Activated CD4-positive, alpha-beta T cell treated with anti-CD3 and anti-CD28 coated beads, Interleukin-2, amount 10 ng/mL, durations not matched to agents 7 days and 5 days (primary cell): ENCODE measurements around the gene POT1. TPM values are rescaled to one million over a fixed set of nuclear protein-coding genes. Genes with fewer than 3 reads are reported as not detected.

Experiments used
- CTCF ChIA-PET: fragments of 350-600 bp; sonication (Branson Sonifier 250); formaldehyde crosslinking; loops from one replicate; lab custom pipeline; 2021; ENCODE audit warnings: antibody characterized with exemption; lab: Charles Lee
- POLR2A ChIA-PET: fragments of 350-600 bp; sonication (Branson Sonifier 250); formaldehyde crosslinking; loops from one replicate; lab custom pipeline; 2021; ENCODE audit warnings: antibody characterized with exemption; lab: Charles Lee
- DNase-seq: peaks from one replicate; pipeline ENCODE4 v3.0.0-alpha.2; 2020
- H3K27ac Mint-ChIP-seq: one replicate; pipeline ENCODE4 v1.8.0; 2021; ENCODE audit warnings: mild to moderate bottlenecking, moderate library complexity, mixed read lengths
- H3K27me3 Mint-ChIP-seq: one replicate; pipeline ENCODE4 v1.8.0; 2021; ENCODE audit warnings: mixed read lengths
- H3K36me3 Mint-ChIP-seq: one replicate; pipeline ENCODE4 v1.8.0; 2021; ENCODE audit warnings: low read depth, mixed read lengths
- H3K4me1 Mint-ChIP-seq: one replicate; pipeline ENCODE4 v1.8.0; 2021; ENCODE audit warnings: mixed read lengths
- H3K4me3 Mint-ChIP-seq: one replicate; pipeline ENCODE4 v1.8.0; 2021; ENCODE audit warnings: mild to moderate bottlenecking, moderate library complexity, mixed read lengths
- H3K9me3 Mint-ChIP-seq: one replicate; pipeline ENCODE4 v1.8.0; 2021; ENCODE audit warnings: mixed read lengths
- total RNA-seq, 2 experiments: library from RNA; stranded (reverse); gene quantifications; one replicate each; pipeline ENCODE4 v1.2.3, GENCODE V29; 2021

The POT1 gene
- total RNA-seq, 2 experiments from 2014 or later = 27.8 to 36.2 TPM

DNA sequence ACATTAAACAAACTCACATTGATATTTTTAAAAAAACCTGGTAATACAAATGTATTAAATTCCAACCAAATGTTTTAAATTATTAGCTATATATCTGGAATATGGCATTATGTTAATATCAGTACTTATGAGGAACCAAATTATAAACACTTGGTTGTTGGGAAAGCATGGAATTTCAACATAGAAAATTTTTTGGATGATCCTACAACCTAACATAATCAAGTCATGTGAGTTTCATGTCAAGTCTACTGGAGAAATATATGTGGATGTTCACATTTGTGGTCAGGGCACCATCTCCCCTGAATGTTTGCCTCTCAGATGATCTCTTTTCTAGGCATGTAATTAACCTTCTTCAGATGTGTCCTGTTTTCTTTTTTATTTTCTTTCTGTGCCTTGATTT lies 5.2 kb upstream of the POT1 start:
- no peaks in the 10 kb centered on the region for H3K36me3 Mint-ChIP-seq
- ChIA-PET POLR2A (no interaction called here), CTCF (interaction anchor here (1.1 kb wide), 1 partner anchor 16 kb away, joined by 3 read pairs; no protein-coding TSS in a partner anchor)
- no peaks in the 10 kb centered on the region for H3K9me3 Mint-ChIP-seq
- peaks cover 8% of the 10 kb centered on the region for H3K27me3 Mint-ChIP-seq
- H3K27ac Mint-ChIP-seq = no peak overlapping the region
- no peak for DNase-seq
- H3K4me3 Mint-ChIP-seq = no peak overlapping the region
- peaks cover 3% of the 10 kb centered on the region for H3K4me1 Mint-ChIP-seq

DNA sequence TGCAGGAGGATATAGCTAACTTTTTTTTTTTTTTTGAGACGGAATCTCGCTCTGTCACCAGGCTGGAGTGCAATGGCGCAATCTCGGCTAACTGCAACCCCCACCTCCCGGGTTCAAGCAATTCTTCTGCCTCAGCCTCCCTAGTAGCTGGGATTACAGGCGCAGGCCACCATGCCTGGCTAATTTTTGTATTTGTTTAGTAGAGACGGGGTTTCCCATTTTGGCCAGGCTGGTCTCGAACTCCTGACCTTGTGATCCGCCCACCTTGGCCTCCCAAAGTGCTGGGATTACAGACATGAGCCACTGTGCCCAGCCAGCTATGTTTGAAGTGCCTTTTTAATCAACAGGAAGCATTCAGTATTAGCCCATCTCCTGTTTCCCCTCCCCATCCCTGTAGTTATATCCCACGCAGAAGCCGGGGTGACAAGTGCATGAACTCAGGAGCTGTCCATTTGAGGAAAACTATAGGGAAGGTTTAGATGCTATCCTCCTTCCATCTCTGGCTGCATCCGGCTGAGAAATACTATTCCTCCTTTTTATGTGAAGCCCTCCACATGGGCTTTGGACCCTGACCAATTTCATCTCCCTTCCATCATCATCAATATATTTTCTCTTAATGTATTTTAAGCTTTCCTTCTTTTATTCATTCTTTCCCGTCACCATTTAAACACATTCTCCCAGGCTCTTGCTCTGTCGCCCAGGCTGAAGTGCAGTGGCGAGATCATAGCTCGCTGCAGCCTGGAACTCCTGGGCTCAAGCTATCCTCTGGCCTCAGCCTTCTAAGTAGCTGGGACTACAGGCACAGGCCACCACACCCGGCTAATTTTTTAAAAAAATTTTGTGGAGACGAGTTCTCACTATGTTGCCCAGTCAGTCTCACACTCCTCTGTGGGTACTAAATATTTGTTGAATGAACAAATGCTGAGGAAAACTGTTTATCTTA lies 1.3 kb upstream of the POT1 start:
- POLR2A ChIA-PET = no interaction called here
- Mint-ChIP-seq H3K4me1 (peaks cover 33% of the 10 kb centered on the region), H3K27me3 (peaks cover 6% of the 10 kb centered on the region), H3K4me3 (peak overlapping the region; percentile 25), H3K27ac (no peak overlapping the region), H3K36me3 (peaks cover 22% of the 10 kb centered on the region), H3K9me3 (no peaks in the 10 kb centered on the region)
- no peak for DNase-seq
- CTCF ChIA-PET = no interaction called here

DNA sequence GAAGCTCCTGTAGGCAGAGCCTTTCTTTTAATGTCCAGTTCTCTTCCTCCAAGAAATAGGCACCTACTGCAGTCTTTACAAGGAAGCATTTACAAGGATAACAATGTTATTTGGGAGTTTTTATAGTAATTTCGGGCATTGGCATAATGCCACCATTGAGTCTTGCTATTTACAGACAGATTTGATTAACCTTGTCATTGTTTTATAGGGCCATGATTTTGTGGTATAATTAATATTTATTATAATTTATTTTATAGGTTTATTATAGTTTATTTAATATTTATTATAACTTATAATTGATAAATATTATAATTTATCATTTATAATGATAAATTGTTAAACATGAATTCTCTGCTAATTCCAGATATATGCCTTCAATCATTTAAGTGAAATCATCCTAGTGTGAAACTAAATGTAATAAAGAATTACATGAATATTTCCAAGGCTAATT lies 573 bp upstream of the POT1 start:
- peak overlapping the region; percentile 96 for H3K27ac Mint-ChIP-seq

DNA sequence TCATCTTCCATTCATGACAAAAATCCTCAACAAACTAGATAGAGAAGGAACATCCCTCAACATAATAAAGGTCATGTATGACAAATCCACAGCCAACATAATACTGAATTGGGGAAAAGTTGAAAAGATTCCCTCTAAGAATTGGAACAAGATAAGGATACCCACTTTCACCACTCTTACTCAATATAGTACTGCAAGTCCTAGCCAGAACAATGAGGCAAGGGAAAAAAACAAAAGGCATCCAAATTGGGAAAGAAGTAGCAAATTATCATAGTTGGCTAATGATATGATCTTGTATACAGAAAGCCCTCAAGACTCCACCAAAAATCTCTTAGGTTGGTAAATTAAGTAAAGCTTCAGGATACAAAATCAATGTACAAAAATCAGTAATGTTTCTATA lies 4.7 kb downstream of the POT1 start:
- no peak for DNase-seq
- Mint-ChIP-seq H3K4me3 (no peak overlapping the region), H3K27me3 (no peaks in the 10 kb centered on the region), H3K4me1 (peaks cover 52% of the 10 kb centered on the region), H3K27ac (no peak overlapping the region), H3K9me3 (no peaks in the 10 kb centered on the region), H3K36me3 (peaks cover 45% of the 10 kb centered on the region)
- ChIA-PET CTCF (no interaction called here), POLR2A (no interaction called here)

More for the DNA sequence above, 573 bp upstream of the POT1 start:
- Mint-ChIP-seq H3K4me3 (peak overlapping the region; percentile 99), H3K27me3 (peaks cover 6% of the 10 kb centered on the region), H3K36me3 (peaks cover 28% of the 10 kb centered on the region), H3K9me3 (no peaks in the 10 kb centered on the region), H3K4me1 (peaks cover 38% of the 10 kb centered on the region)
- ChIA-PET CTCF (no interaction called here), POLR2A (interaction anchor here (0.5 kb wide), 1 partner anchor 494 kb away, joined by 3 read pairs; no protein-coding TSS in a partner anchor)
- no peak for DNase-seq

DNA sequence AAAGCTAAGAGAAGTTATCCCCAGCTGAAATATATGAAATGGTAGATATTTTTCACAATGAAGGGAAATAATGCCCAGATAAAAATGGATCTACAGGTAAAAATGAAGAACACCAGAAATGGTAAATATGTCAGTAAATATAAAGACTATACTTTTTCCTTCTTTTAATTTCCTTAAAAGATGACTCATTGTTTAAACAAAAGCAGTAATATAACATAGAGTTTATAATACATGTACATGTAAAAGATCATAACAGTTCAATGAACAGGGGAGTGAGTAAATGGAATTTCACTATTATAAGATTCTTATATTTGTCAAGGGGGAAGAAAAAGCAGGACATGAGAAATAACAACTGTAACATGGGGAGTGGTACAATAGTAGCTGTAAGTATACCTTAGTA lies 7.4 kb downstream of the POT1 start:
- no peak for DNase-seq
- H3K4me1 Mint-ChIP-seq = peaks cover 33% of the 10 kb centered on the region
- ChIA-PET CTCF (no interaction called here), POLR2A (no interaction called here)
- no peaks in the 10 kb centered on the region for H3K9me3 Mint-ChIP-seq
- no peak overlapping the region for H3K4me3 Mint-ChIP-seq
- no peak overlapping the region for H3K27ac Mint-ChIP-seq
- H3K27me3 Mint-ChIP-seq = no peaks in the 10 kb centered on the region
- H3K36me3 Mint-ChIP-seq = peaks cover 31% of the 10 kb centered on the region

DNA sequence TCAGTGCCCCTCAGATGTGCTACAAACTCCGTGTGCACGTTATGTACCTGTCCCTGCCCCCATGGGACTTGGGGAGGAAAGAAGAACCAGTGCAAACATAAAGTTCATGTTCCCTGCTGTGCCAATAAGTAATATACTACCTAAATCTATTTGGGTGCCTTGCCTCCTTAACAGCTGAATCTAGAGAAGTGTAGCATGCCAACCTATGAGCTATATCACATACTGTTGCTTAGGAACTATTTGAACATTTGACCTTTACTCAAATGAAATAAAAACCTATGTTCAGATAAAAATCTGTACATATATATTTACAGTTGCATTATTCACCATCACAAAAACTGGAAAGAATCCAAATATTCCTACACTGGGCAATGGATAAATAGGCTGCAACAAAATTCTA lies 9.8 kb downstream of the POT1 start:
- Mint-ChIP-seq H3K36me3 (peaks cover 18% of the 10 kb centered on the region), H3K27ac (no peak overlapping the region), H3K4me3 (no peak overlapping the region), H3K27me3 (no peaks in the 10 kb centered on the region), H3K4me1 (peaks cover 16% of the 10 kb centered on the region), H3K9me3 (no peaks in the 10 kb centered on the region)
- CTCF ChIA-PET = interaction anchor here (0.6 to 1.9 kb wide), 2 partner anchors 8 to 38 kb away, joined by 3 to 4 read pairs; no protein-coding TSS in a partner anchor
- POLR2A ChIA-PET = no interaction called here
- no peak for DNase-seq

DNA sequence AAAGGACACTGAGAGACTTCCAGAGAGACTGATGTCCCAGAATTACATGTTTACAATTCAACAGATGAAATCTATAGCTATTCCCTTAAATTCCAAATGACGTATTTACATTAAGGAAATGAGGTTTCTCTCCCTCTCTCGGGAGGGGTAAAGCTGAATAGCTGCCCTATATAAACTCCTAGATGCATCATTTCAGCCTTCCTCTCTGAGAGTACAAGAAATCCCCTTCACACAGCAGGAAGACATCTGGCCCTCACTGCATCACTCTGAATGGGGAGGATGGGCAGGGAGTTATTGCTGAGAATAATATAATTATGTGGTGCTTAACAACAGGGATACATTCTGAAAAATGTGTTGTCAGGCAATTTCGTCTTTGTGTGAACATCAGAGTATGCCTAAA lies 11.0 kb downstream of the POT1 start:
- H3K36me3 Mint-ChIP-seq = peaks cover 10% of the 10 kb centered on the region
- H3K9me3 Mint-ChIP-seq = no peaks in the 10 kb centered on the region
- H3K27ac Mint-ChIP-seq = no peak overlapping the region
- ChIA-PET CTCF (interaction anchor here (1.2 kb wide), 1 partner anchor 16 kb away, joined by 3 read pairs; no protein-coding TSS in a partner anchor), POLR2A (no interaction called here)
- no peak overlapping the region for H3K4me3 Mint-ChIP-seq
- no peaks in the 10 kb centered on the region for H3K27me3 Mint-ChIP-seq
- DNase-seq = no peak
- H3K4me1 Mint-ChIP-seq = peaks cover 6% of the 10 kb centered on the region

DNA sequence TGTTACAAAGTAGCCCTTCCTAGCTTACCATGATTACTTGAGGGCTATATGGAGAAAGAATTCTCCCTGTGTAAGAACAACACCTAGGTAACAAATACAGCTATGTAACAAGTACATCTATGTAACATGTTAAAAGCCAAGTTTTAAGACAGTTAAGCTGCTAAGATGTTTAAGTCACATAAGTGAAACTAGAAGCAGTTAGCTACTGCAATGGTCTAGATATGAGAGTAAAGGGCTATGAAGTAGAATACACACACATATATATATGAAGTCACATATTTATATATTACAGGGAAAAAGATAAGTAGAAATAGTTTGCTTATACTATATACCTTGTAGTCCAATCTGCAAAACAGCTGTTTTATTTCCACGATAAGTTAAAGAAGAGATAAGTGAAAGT lies 14.4 kb downstream of the POT1 start:
- Mint-ChIP-seq H3K27ac (no peak overlapping the region), H3K4me1 (peaks cover 3% of the 10 kb centered on the region), H3K9me3 (no peaks in the 10 kb centered on the region), H3K4me3 (no peak overlapping the region), H3K27me3 (no peaks in the 10 kb centered on the region), H3K36me3 (peaks cover 15% of the 10 kb centered on the region)
- ChIA-PET POLR2A (no interaction called here), CTCF (interaction anchor here (1.1 kb wide), 1 partner anchor 21 kb away, joined by 3 read pairs; no protein-coding TSS in a partner anchor)
- no peak for DNase-seq

DNA sequence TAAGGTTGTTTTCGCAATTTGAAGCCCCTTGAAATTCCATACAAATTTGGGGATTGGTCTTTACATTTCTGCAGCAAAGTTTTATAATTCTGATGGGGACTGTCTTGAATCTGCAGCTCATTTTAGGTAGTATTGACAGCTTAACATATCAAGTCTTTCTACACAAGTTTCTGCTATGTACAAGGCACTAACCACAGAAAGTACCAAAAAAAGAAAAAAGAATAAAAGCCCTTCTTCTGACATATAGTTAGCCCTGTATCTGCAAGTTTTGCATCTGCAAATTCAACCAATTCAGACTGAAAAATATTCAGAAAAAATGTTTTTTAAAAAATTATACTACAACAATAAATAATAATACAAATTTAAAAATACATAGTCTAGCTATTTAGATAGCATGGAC lies 15.3 kb downstream of the POT1 start:
- Mint-ChIP-seq H3K4me1 (peaks cover 3% of the 10 kb centered on the region), H3K4me3 (no peak overlapping the region), H3K9me3 (no peaks in the 10 kb centered on the region), H3K27me3 (no peaks in the 10 kb centered on the region), H3K27ac (no peak overlapping the region), H3K36me3 (peaks cover 15% of the 10 kb centered on the region)
- DNase-seq = no peak
- POLR2A ChIA-PET = no interaction called here
- CTCF ChIA-PET = no interaction called here

DNA sequence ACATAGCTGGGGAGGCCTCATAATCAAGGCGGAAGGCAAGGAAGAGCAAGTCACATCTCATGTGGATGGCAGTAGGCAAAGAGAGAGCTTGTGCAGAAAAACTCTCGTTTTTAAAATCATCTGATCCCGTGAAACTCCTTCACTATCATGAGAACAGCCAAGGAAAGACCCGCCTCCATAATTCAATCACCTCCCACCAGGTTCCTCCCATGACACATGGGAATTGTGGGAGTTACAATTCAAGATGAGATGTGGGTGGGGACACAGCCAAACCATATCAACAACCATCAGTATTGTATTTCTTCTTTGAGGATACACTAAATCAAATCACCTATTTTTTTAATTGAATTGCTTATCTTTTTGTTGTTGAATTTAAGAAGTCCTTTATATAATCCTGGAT lies 16.7 kb downstream of the POT1 start:
- peaks cover 3% of the 10 kb centered on the region for H3K4me1 Mint-ChIP-seq
- H3K27ac Mint-ChIP-seq = no peak overlapping the region

DNA sequence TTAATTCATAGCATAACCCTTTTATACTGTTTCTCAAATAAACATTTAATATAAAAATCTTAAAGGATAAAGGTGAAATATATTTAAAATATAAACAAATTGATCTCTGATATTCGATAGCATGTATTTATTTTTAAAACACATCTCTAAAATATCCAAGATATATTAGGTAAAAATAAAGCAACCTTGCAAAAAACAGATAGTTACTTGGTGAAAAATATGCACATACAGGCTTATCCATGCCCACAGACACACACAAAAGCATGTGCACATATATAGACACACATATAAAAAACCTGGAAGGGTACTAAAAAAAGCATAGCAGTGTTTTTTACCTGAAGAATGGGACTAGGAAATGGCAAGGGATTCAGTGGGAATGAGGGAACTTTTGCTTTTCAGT lies 19.8 kb downstream of the POT1 start:
- no peak overlapping the region for H3K27ac Mint-ChIP-seq
- POLR2A ChIA-PET = no interaction called here
- H3K4me1 Mint-ChIP-seq = no peaks in the 10 kb centered on the region
- CTCF ChIA-PET = no interaction called here
- DNase-seq = no peak
- H3K36me3 Mint-ChIP-seq = peaks cover 18% of the 10 kb centered on the region
- peaks cover 7% of the 10 kb centered on the region for H3K9me3 Mint-ChIP-seq
- H3K4me3 Mint-ChIP-seq = no peak overlapping the region
- no peaks in the 10 kb centered on the region for H3K27me3 Mint-ChIP-seq

More for the DNA sequence above, 16.7 kb downstream of the POT1 start:
- ChIA-PET CTCF (no interaction called here), POLR2A (no interaction called here)
- H3K9me3 Mint-ChIP-seq = no peaks in the 10 kb centered on the region
- no peak for DNase-seq
- peaks cover 15% of the 10 kb centered on the region for H3K36me3 Mint-ChIP-seq
- H3K4me3 Mint-ChIP-seq = no peak overlapping the region
- H3K27me3 Mint-ChIP-seq = no peaks in the 10 kb centered on the region

DNA sequence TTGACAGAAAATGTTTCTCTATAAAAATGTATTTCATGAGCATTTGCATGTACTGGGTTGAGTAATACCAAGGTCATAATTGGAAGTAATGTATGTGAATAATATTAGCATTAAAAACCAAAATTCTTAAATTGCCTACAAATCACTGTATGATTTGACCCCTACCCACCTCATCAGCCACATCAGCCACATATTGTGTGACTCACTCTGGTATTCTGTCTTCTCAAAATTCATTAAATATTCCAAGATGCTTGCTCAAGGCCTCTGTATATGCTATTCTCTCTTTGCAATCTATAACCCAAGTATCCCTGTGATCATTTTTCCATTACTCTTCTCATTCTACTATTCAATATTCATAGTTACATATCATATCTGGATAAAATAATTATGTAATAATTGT lies 21.4 kb downstream of the POT1 start:
- H3K4me1 Mint-ChIP-seq = no peaks in the 10 kb centered on the region
- CTCF ChIA-PET = no interaction called here
- no peak overlapping the region for H3K27ac Mint-ChIP-seq
- DNase-seq = no peak
- peaks cover 16% of the 10 kb centered on the region for H3K36me3 Mint-ChIP-seq
- no peak overlapping the region for H3K4me3 Mint-ChIP-seq
- peaks cover 9% of the 10 kb centered on the region for H3K9me3 Mint-ChIP-seq
- H3K27me3 Mint-ChIP-seq = no peaks in the 10 kb centered on the region
- POLR2A ChIA-PET = no interaction called here

DNA sequence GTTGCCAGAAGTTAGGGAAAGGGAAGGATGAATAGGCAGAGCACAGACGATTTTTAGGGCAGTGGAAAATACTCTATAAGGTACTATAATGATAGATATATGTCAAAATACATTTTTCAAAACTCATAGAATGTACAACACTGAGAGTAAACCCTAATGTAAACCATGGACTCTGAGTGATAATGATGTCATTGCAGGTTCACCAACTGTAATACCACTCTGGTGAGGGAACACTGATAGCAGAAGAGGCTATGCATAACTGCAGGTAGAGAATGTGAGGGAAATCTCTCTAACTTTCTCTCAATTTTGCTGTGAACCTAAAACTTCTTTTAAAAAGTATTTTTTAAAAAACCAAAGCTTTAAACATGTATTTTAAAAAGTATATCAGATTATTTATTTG lies 22.1 kb downstream of the POT1 start:
- Mint-ChIP-seq H3K9me3 (peaks cover 9% of the 10 kb centered on the region), H3K4me1 (no peaks in the 10 kb centered on the region), H3K36me3 (peaks cover 14% of the 10 kb centered on the region), H3K4me3 (no peak overlapping the region), H3K27me3 (no peaks in the 10 kb centered on the region), H3K27ac (no peak overlapping the region)
- POLR2A ChIA-PET = no interaction called here
- CTCF ChIA-PET = no interaction called here
- no peak for DNase-seq
